ENCODE results near the gene NCK1.

NCK1 gene

GRCh38 chr3:136982520-136983138 lies 120.6 kb downstream of the NCK1 start:
- TF ChIP-seq POLR2AphosphoS5 (IDR thresholded peaks at IDR 0.05; ENCODE audit: low read depth, low read length) (no peak), TAF1 (IDR thresholded peaks at IDR 0.05; ENCODE audit: borderline replicate concordance, insufficient read depth, low read length) (no peak), FOXP2 (optimal IDR thresholded peaks at IDR 0.05; ENCODE audit: borderline replicate concordance, extremely low read depth, extremely low read length, insufficient read depth) (no peak), REST (IDR thresholded peaks at IDR 0.05; ENCODE audit: insufficient read depth in 1 of 2, low read depth in 2 of 2, low read length in 2 of 2) (no peak), SIN3A (IDR thresholded peaks at IDR 0.05; ENCODE audit: borderline replicate concordance, insufficient read depth, low read length) (no peak)

GRCh38 chr3:136984837-136985236 lies 122.8 kb downstream of the NCK1 start:
- no peak for TF ChIP-seq REST (IDR thresholded peaks at IDR 0.05; ENCODE audit: insufficient read depth in 1 of 2, low read depth in 2 of 2, low read length in 2 of 2)
- no peak for TF ChIP-seq SIN3A (IDR thresholded peaks at IDR 0.05; ENCODE audit: borderline replicate concordance, insufficient read depth, low read length)
- TF ChIP-seq TAF1 (IDR thresholded peaks at IDR 0.05; ENCODE audit: borderline replicate concordance, insufficient read depth, low read length): no peak
- no peak for TF ChIP-seq FOXP2 (optimal IDR thresholded peaks at IDR 0.05; ENCODE audit: borderline replicate concordance, extremely low read depth, extremely low read length, insufficient read depth)
- no peak for TF ChIP-seq POLR2AphosphoS5 (IDR thresholded peaks at IDR 0.05; ENCODE audit: low read depth, low read length)

GRCh38 chr3:136988651-136989050 lies 126.6 kb downstream of the NCK1 start:
- TF ChIP-seq FOXP2 (optimal IDR thresholded peaks at IDR 0.05; ENCODE audit: borderline replicate concordance, extremely low read depth, extremely low read length, insufficient read depth) (no peak), TAF1 (IDR thresholded peaks at IDR 0.05; ENCODE audit: borderline replicate concordance, insufficient read depth, low read length) (no peak), POLR2AphosphoS5 (IDR thresholded peaks at IDR 0.05; ENCODE audit: low read depth, low read length) (no peak), SIN3A (IDR thresholded peaks at IDR 0.05; ENCODE audit: borderline replicate concordance, insufficient read depth, low read length) (no peak), REST (IDR thresholded peaks at IDR 0.05; ENCODE audit: insufficient read depth in 1 of 2, low read depth in 2 of 2, low read length in 2 of 2) (no peak)

GRCh38 chr3:136989781-136990524 lies 127.9 kb downstream of the NCK1 start:
- TF ChIP-seq REST (IDR thresholded peaks at IDR 0.05; ENCODE audit: insufficient read depth in 1 of 2, low read depth in 2 of 2, low read length in 2 of 2) (no peak), SIN3A (IDR thresholded peaks at IDR 0.05; ENCODE audit: borderline replicate concordance, insufficient read depth, low read length) (no peak), TAF1 (IDR thresholded peaks at IDR 0.05; ENCODE audit: borderline replicate concordance, insufficient read depth, low read length) (no peak), POLR2AphosphoS5 (IDR thresholded peaks at IDR 0.05; ENCODE audit: low read depth, low read length) (no peak), FOXP2 (optimal IDR thresholded peaks at IDR 0.05; ENCODE audit: borderline replicate concordance, extremely low read depth, extremely low read length, insufficient read depth) (no peak)
